Liver (tissue), 3 donors: ENCODE data around the gene CADM2.

Experiments
- ATF3 ChIP-seq: IDR thresholded peaks from 2 replicates; pipeline ENCODE4 v1.6.1; 2016; ENCODE audit warnings: antibody characterized with exemption
- CTCF ChIP-seq: fragments of 150-350 bp; IDR thresholded peaks from 2 replicates; pipeline ENCODE4 v1.5.1; 2017; ENCODE audit warnings: improper control_type of control experiment, low read depth, low read length; ENCODE audit not compliant: missing input control
- EGR1 ChIP-seq, 2 donors: IDR thresholded peaks; 2 replicates each; pipeline ENCODE4 v1.6.1; 2016 to 2018; ENCODE audit warnings: antibody characterized with exemption in 2 of 2, low read depth in 2 of 2
- FOXA2 ChIP-seq: IDR thresholded peaks from 2 replicates; pipeline ENCODE4 v1.6.1; 2016; ENCODE audit warnings: antibody characterized with exemption
- GABPA ChIP-seq, 2 donors: IDR thresholded peaks in 1 of 2; conservative IDR thresholded peaks in 1 of 2; 2 replicates each; pipeline ENCODE4 v1.6.1; 2016; ENCODE audit warnings: antibody characterized with exemption in 2 of 2, mild to moderate bottlenecking in 1 of 2, moderate library complexity in 1 of 2
- HNF4G ChIP-seq: IDR thresholded peaks from 2 replicates; pipeline ENCODE4 v1.6.1; 2016; ENCODE audit warnings: antibody characterized with exemption
- JUND ChIP-seq, 2 donors: IDR thresholded peaks; 2 replicates each; pipeline ENCODE4 v1.6.1; 2016; ENCODE audit warnings: antibody characterized with exemption in 2 of 2
- MAX ChIP-seq: IDR thresholded peaks from 2 replicates; pipeline ENCODE4 v1.6.1; 2016; ENCODE audit warnings: antibody characterized with exemption
- RAD21 ChIP-seq, 2 donors: IDR thresholded peaks; 2 replicates each; pipeline ENCODE4 v1.6.1; 2016; ENCODE audit warnings: antibody characterized with exemption in 2 of 2, mild to moderate bottlenecking in 2 of 2
- REST ChIP-seq: IDR thresholded peaks from 2 replicates; pipeline ENCODE4 v1.6.1; 2016; ENCODE audit warnings: antibody characterized with exemption, mild to moderate bottlenecking
- RXRA ChIP-seq, 2 donors: IDR thresholded peaks; 2 replicates each; pipeline ENCODE4 v1.6.1; 2017 to 2018; ENCODE audit warnings: antibody characterized with exemption in 2 of 2, mild to moderate bottlenecking in 1 of 2
- SP1 ChIP-seq: IDR thresholded peaks from 2 replicates; pipeline ENCODE4 v1.6.1; 2018; ENCODE audit warnings: antibody characterized with exemption, mild to moderate bottlenecking
- TAF1 ChIP-seq: conservative IDR thresholded peaks from 2 replicates; pipeline ENCODE4 v1.6.1; 2016; ENCODE audit warnings: antibody characterized with exemption, mild to moderate bottlenecking
- ZBTB33 ChIP-seq: IDR thresholded peaks from 2 replicates; pipeline ENCODE4 v1.6.1; 2016; ENCODE audit warnings: antibody characterized with exemption
- donor health status: healthy.
- donor health status: healthy.

- TF ChIP-seq GABPA (IDR thresholded peaks at IDR 0.05 in 1 of 2, conservative IDR thresholded peaks at IDR 0.05 in 1 of 2) = no peak
- TF ChIP-seq CTCF = no peak
- TF ChIP-seq JUND (IDR thresholded peaks at IDR 0.05) = no peak
- TF ChIP-seq SP1 = no peak
- no peak for TF ChIP-seq ATF3
- TF ChIP-seq TAF1 = no peak
- TF ChIP-seq RXRA (IDR thresholded peaks at IDR 0.05) = no peak
- TF ChIP-seq MAX = no peak
- TF ChIP-seq RAD21 (IDR thresholded peaks at IDR 0.05) = no peak
- no peak for TF ChIP-seq ZBTB33
- no peak for TF ChIP-seq REST
- TF ChIP-seq EGR1 (IDR thresholded peaks at IDR 0.05; ENCODE audit: low read depth in 2 of 2) = no peak
- no peak for TF ChIP-seq HNF4G
- TF ChIP-seq FOXA2 = no peak
Measured at GRCh38 chr3:85164436-85164835, 205.6 kb downstream of the CADM2 start.
